Measurements from ENCODE around the gene DYNC1I1.

GRCh38 chr7:96026611-96027010 is 254.3 kb downstream of the DYNC1I1 start:
- no peak for TF ChIP-seq EZH2 (IDR thresholded peaks at IDR 0.05; ENCODE audit: borderline replicate concordance, insufficient read depth, low read length, poor library complexity, severe bottlenecking)
- TF ChIP-seq CTCF (IDR thresholded peaks at IDR 0.05; ENCODE audit: poor library complexity, severe bottlenecking), result no peak
- no peak for TF ChIP-seq MXI1 (conservative IDR thresholded peaks at IDR 0.05; ENCODE audit: poor library complexity, severe bottlenecking)
- no peak for TF ChIP-seq REST (IDR thresholded peaks at IDR 0.05; ENCODE audit: borderline replicate concordance)
- no peak for TF ChIP-seq TAF1 (IDR thresholded peaks at IDR 0.05; ENCODE audit: low read depth)
- TF ChIP-seq RAD21 (conservative IDR thresholded peaks at IDR 0.05), result no peak
- TF ChIP-seq EP300 (conservative IDR thresholded peaks at IDR 0.05; ENCODE audit: poor library complexity, severe bottlenecking), result no peak
- no peak for TF ChIP-seq SMC3 (conservative IDR thresholded peaks at IDR 0.05; ENCODE audit: poor library complexity)
- no peak for TF ChIP-seq POLR2AphosphoS5 (IDR thresholded peaks at IDR 0.05)

Data from neural cell (in vitro differentiated cells).